Measurements from ENCODE around the gene GUCY1A2.

GUCY1A2 gene

DNA sequence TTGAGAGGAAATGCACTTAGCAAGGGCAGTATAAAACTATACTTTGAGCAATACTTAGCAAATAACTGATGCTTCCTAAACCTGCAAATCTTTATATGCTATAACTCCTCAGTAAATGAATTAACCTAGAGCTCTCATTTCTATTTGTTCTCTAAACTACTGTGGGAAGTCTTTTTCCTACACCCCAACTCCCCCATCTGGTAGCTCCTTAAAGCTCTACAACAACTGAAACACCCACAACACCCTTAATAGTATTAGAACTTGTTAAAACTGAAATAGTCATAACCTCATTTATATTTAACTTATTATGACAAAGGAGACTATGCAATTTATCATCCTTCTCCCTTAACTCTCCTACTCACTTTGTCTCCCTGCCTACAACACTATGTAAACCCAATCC is 43.4 kb downstream of the GUCY1A2 start:
- H3K9me3 ChIP-seq: no peaks in the 10 kb centered on the region
- TF ChIP-seq, protein P1, sequence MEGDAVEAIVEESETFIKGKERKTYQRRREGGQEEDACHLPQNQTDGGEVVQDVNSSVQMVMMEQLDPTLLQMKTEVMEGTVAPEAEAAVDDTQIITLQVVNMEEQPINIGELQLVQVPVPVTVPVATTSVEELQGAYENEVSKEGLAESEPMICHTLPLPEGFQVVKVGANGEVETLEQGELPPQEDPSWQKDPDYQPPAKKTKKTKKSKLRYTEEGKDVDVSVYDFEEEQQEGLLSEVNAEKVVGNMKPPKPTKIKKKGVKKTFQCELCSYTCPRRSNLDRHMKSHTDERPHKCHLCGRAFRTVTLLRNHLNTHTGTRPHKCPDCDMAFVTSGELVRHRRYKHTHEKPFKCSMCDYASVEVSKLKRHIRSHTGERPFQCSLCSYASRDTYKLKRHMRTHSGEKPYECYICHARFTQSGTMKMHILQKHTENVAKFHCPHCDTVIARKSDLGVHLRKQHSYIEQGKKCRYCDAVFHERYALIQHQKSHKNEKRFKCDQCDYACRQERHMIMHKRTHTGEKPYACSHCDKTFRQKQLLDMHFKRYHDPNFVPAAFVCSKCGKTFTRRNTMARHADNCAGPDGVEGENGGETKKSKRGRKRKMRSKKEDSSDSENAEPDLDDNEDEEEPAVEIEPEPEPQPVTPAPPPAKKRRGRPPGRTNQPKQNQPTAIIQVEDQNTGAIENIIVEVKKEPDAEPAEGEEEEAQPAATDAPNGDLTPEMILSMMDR (IDR thresholded peaks at IDR 0.05): no peak
- no peak overlapping the region for H3K27ac ChIP-seq
- no peak overlapping the region for H3K4me3 ChIP-seq (ENCODE audit: low read depth in 1 of 2, low read length in 1 of 2)
- no peaks in the 10 kb centered on the region for H3K27me3 ChIP-seq
- no peaks in the 10 kb centered on the region for H3K36me3 ChIP-seq
- no peaks in the 10 kb centered on the region for H3K4me1 ChIP-seq (ENCODE audit: control insufficient read depth in 1 of 2, insufficient read depth in 1 of 2, low read depth in 1 of 2, low read length in 1 of 2)

DNA sequence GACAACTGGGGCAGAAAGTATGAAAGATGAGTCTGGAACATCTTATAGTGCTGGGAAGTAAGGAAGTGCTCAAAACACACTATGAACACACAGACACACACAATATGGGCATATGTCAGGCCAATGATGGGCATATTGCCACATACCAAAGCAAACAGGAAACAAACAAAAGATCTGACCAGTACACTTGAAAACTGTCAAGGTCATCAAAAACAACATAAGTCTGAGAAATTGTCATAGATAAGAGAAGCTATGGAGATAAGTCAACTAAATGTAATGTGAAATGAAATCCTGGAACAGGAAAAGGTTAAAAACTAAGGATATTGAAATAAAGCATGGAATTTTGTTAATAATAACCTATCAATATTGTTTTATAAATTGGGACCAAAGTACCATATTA is 46.4 kb downstream of the GUCY1A2 start:
- TF ChIP-seq, protein P1 (IDR thresholded peaks at IDR 0.05): no peak
- no peaks in the 10 kb centered on the region for H3K9me3 ChIP-seq

DNA sequence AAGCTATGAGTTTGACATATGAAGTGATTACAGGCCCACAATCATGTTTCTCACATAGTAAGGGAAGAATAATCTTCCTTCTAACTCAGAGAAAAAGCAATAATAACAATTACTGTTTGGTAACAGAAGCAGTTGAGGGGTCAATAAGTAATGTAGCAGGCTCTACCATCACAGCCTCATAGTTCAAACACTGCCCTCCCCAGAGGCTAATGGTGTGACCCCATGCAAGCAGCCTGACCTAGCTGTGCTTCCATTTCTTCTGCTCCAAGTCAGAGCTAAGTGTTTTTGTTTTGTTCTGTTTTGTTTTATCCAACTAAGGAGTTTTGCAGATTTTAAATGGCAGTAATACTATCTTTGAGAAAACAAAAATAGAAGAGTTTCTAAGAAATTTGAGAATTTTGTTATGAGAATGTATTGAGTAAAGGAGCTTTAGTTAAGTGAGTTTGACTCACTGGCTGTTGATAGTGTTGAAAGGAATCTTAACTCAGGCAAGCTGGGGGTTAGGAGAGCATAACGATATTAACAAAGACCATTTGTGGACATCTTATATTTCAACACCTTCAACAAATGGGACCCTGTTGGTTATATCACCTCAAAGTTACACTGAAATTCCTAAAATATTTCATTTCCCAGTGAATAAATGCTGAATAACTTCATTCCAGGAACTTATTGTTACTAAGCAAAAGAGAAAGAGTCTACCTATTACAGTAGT is 48.5 kb downstream of the GUCY1A2 start:
- TF ChIP-seq, protein P1 (IDR thresholded peaks at IDR 0.05): no peak
- Histone ChIP-seq H3K27me3 (no peaks in the 10 kb centered on the region), H3K4me1 (ENCODE audit: control insufficient read depth in 1 of 2, insufficient read depth in 1 of 2, low read depth in 1 of 2, low read length in 1 of 2) (no peaks in the 10 kb centered on the region), H3K27ac (no peak overlapping the region), H3K4me3 (ENCODE audit: low read depth in 1 of 2, low read length in 1 of 2) (no peak overlapping the region), H3K9me3 (no peaks in the 10 kb centered on the region), H3K36me3 (no peaks in the 10 kb centered on the region)

More for the DNA sequence above, 46.4 kb downstream of the GUCY1A2 start:
- no peak overlapping the region for H3K27ac ChIP-seq
- no peaks in the 10 kb centered on the region for H3K4me1 ChIP-seq (ENCODE audit: control insufficient read depth in 1 of 2, insufficient read depth in 1 of 2, low read depth in 1 of 2, low read length in 1 of 2)
- H3K36me3 ChIP-seq: no peaks in the 10 kb centered on the region
- H3K27me3 ChIP-seq: no peaks in the 10 kb centered on the region
- no peak overlapping the region for H3K4me3 ChIP-seq (ENCODE audit: low read depth in 1 of 2, low read length in 1 of 2)

DNA sequence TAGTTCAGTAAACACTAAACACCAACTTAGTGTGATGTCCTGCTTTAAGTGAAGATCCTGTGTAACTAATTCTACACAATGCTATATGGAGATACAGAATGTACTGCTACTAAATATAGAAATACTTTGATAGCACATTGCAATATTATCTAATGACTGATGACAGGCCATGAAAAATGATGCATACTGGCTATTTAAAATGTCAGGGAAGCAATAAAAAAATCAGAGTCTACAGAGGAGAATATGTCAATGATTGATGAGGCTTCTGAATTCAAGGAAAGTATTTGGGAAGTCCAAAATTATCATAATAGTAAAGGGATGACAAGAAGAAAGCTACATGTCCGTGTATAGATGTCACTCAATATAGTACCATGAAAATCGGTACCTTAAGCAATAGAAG is 55.3 kb downstream of the GUCY1A2 start:
- H3K27me3 ChIP-seq: no peaks in the 10 kb centered on the region
- TF ChIP-seq, protein P1 (IDR thresholded peaks at IDR 0.05): no peak
- H3K4me3 ChIP-seq (ENCODE audit: low read depth in 1 of 2, low read length in 1 of 2): no peak overlapping the region
- no peaks in the 10 kb centered on the region for H3K9me3 ChIP-seq
- no peaks in the 10 kb centered on the region for H3K4me1 ChIP-seq (ENCODE audit: control insufficient read depth in 1 of 2, insufficient read depth in 1 of 2, low read depth in 1 of 2, low read length in 1 of 2)
- H3K36me3 ChIP-seq: no peaks in the 10 kb centered on the region
- H3K27ac ChIP-seq: no peak overlapping the region

DNA sequence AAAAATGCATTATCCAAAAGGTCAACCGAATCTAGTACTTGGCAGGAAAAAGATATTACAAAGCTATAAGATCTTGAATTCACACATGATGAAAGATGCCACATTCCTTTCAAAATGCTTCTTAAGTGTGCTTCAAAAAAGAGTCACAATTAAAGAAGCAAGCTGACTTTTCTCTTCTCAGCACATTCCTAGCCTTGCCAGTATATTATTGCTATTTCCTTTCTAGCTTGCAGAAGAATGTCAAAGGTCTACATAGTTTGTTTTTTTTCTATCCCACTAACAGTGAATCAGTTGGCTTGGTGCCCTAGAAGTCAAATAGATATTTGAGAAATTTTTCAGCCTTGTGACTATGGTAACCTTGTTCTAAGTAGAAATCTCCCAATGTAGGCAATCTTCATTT is 56.8 kb downstream of the GUCY1A2 start:
- H3K27me3 ChIP-seq: no peaks in the 10 kb centered on the region
- no peak overlapping the region for H3K4me3 ChIP-seq (ENCODE audit: low read depth in 1 of 2, low read length in 1 of 2)
- no peaks in the 10 kb centered on the region for H3K36me3 ChIP-seq
- H3K9me3 ChIP-seq: no peaks in the 10 kb centered on the region
- TF ChIP-seq, protein P1 (IDR thresholded peaks at IDR 0.05): no peak
- H3K27ac ChIP-seq: no peak overlapping the region
- no peaks in the 10 kb centered on the region for H3K4me1 ChIP-seq (ENCODE audit: control insufficient read depth in 1 of 2, insufficient read depth in 1 of 2, low read depth in 1 of 2, low read length in 1 of 2)
